Epidermal melanocyte (primary cell): Measurements from ENCODE around the gene JCHAIN.
"Not testable (repeated sequence)": the region's sequence is repeated elsewhere in the genome, so short reads cannot be mapped to it uniquely, and the experiment has no call there.

Source experiments
- DNase-seq: peaks from one replicate; pipeline ENCODE4 v3.0.0; 2011; ENCODE audit warnings: low spot score; ENCODE audit not compliant: insufficient read length

The JCHAIN gene

GRCh38 chr4:70666369-70666768 lies at the start of gene JCHAIN:
JCHAIN (minus strand) TSS chr4:70666508; CDS start chr4:70666490, 18 bp downstream.
- DNase-seq = no peak

- no peak for DNase-seq
Measured at GRCh38 chr4:70715097-70715496, 48.8 kb upstream of the JCHAIN start.

- DNase-seq = no peak
Measured at GRCh38 chr4:70714079-70714887, 48.0 kb upstream of the JCHAIN start.

GRCh38 chr4:70713453-70714078 lies 47.3 kb upstream of the JCHAIN start:
- DNase-seq = no peak

- no peak for DNase-seq
Measured at GRCh38 chr4:70712604-70713452, 46.5 kb upstream of the JCHAIN start.

- no peak for DNase-seq
Measured at GRCh38 chr4:70712150-70712549, 45.8 kb upstream of the JCHAIN start.

GRCh38 chr4:70711599-70711998 lies 45.3 kb upstream of the JCHAIN start:
- no peak for DNase-seq

- no peak for DNase-seq
Measured at GRCh38 chr4:70709611-70710205, 43.4 kb upstream of the JCHAIN start.

- no peak for DNase-seq
Measured at GRCh38 chr4:70706516-70706915, 40.2 kb upstream of the JCHAIN start.

GRCh38 chr4:70706044-70706461 lies 39.7 kb upstream of the JCHAIN start:
- DNase-seq = no peak

GRCh38 chr4:70705183-70706043 lies 39.1 kb upstream of the JCHAIN start:
- DNase-seq = peak; percentile 47

GRCh38 chr4:70704931-70705182 lies 38.5 kb upstream of the JCHAIN start:
- no peak for DNase-seq

- peak; percentile 67 for DNase-seq
Measured at GRCh38 chr4:70704215-70704930, 38.1 kb upstream of the JCHAIN start.

- no peak for DNase-seq
Measured at GRCh38 chr4:70703619-70704214, 37.4 kb upstream of the JCHAIN start.

- DNase-seq = not testable (repeated sequence)
Measured at GRCh38 chr4:70702592-70702991, 36.3 kb upstream of the JCHAIN start.

GRCh38 chr4:70701271-70701670 lies 35.0 kb upstream of the JCHAIN start:
- no peak for DNase-seq

GRCh38 chr4:70700712-70701111 lies 34.4 kb upstream of the JCHAIN start:
- DNase-seq = no peak

- not testable (repeated sequence) for DNase-seq
Measured at GRCh38 chr4:70698435-70698834, 32.1 kb upstream of the JCHAIN start.

- DNase-seq = not testable (repeated sequence)
Measured at GRCh38 chr4:70694633-70695032, 28.3 kb upstream of the JCHAIN start.

GRCh38 chr4:70691661-70692060 lies 25.4 kb upstream of the JCHAIN start:
- DNase-seq = no peak
